A549 (cell line): Measurements from ENCODE around the gene EXOC4.

Experiments
- EP300 ChIP-seq, 2 experiments: fragments of >200 bp; sonication (Bioruptor Twin); formaldehyde crosslinking; IDR thresholded peaks; 2 replicates in 1 of 2; 3 replicates in 1 of 2; pipeline ENCODE4 v1.6.1; 2016 to 2017
- KDM1A ChIP-seq: fragments of 200-600 bp; sonication (generic); IDR thresholded peaks from 2 replicates; pipeline ENCODE4 v1.6.1; 2016; ENCODE audit warnings: low read depth, mild to moderate bottlenecking
- POLR2A ChIP-seq: IDR thresholded peaks from 2 replicates; pipeline ENCODE4 v1.6.1; 2012; ENCODE audit warnings: mild to moderate bottlenecking, low read length
- RAD21 ChIP-seq, 2 experiments: fragments of >200 bp in 1 of 2; sonication (Bioruptor Twin) in 1 of 2; formaldehyde crosslinking in 1 of 2; IDR thresholded peaks in 1 of 2; conservative IDR thresholded peaks in 1 of 2; 2 replicates in 1 of 2; 3 replicates in 1 of 2; pipeline ENCODE4 v1.6.1; 2012 to 2018; ENCODE audit warnings: inconsistent platforms in 1 of 2
- RCOR1 ChIP-seq: fragments of 150-350 bp; IDR thresholded peaks from 2 replicates; pipeline ENCODE4 v1.6.1; 2014; ENCODE audit warnings: antibody characterized with exemption, low read length, low read depth
- ZFP36 ChIP-seq: fragments of 450-650 bp; IDR thresholded peaks from 2 replicates; pipeline ENCODE4 v1.6.1; 2014; ENCODE audit warnings: borderline replicate concordance; ENCODE audit not compliant: partially characterized antibody
- TF ChIP-seq, protein P1 (sequence below): fragments of 200-600 bp; sonication (generic); IDR thresholded peaks from 2 replicates; pipeline ENCODE4 v1.6.1; 2016; ENCODE audit warnings: antibody characterized with exemption, mild to moderate bottlenecking, moderate library complexity
- TF ChIP-seq, protein P2 (sequence below): fragments of >200 bp; sonication (Bioruptor Twin); formaldehyde crosslinking; IDR thresholded peaks from 3 replicates; pipeline ENCODE4 v1.5.1; 2016
- TF ChIP-seq, protein P3 (sequence below): IDR thresholded peaks from 2 replicates; pipeline ENCODE4 v1.6.1; 2012

DNA sequence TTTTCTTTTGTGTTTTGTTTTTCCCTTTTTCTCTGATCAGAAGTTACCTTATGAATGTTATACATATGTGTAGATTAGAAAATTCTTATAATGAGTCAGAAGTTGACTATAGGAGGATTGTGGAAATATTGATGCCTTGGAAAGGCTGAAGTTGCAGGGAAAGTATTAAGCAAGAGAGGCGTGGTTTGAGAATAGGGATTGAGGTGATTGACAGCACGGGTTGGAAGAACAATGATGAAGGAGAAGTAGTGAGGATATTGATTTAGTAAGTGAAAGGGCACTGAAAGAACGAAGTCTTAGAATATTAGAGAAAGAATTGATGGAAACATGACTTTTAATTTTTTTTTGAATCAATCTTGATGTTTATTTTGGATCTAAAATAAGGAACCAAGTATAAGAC lies 176.0 kb downstream of the EXOC4 start:
- TF ChIP-seq, protein P1, sequence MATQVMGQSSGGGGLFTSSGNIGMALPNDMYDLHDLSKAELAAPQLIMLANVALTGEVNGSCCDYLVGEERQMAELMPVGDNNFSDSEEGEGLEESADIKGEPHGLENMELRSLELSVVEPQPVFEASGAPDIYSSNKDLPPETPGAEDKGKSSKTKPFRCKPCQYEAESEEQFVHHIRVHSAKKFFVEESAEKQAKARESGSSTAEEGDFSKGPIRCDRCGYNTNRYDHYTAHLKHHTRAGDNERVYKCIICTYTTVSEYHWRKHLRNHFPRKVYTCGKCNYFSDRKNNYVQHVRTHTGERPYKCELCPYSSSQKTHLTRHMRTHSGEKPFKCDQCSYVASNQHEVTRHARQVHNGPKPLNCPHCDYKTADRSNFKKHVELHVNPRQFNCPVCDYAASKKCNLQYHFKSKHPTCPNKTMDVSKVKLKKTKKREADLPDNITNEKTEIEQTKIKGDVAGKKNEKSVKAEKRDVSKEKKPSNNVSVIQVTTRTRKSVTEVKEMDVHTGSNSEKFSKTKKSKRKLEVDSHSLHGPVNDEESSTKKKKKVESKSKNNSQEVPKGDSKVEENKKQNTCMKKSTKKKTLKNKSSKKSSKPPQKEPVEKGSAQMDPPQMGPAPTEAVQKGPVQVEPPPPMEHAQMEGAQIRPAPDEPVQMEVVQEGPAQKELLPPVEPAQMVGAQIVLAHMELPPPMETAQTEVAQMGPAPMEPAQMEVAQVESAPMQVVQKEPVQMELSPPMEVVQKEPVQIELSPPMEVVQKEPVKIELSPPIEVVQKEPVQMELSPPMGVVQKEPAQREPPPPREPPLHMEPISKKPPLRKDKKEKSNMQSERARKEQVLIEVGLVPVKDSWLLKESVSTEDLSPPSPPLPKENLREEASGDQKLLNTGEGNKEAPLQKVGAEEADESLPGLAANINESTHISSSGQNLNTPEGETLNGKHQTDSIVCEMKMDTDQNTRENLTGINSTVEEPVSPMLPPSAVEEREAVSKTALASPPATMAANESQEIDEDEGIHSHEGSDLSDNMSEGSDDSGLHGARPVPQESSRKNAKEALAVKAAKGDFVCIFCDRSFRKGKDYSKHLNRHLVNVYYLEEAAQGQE, result no peak
- TF ChIP-seq RAD21 (conservative IDR thresholded peaks at IDR 0.05 in 1 of 2, IDR thresholded peaks at IDR 0.05 in 1 of 2) (no peak), ZFP36 (no peak), RCOR1 (no peak), EP300 (IDR thresholded peaks at IDR 0.05) (no peak), POLR2A (no peak), KDM1A (no peak)
- TF ChIP-seq, protein P2, sequence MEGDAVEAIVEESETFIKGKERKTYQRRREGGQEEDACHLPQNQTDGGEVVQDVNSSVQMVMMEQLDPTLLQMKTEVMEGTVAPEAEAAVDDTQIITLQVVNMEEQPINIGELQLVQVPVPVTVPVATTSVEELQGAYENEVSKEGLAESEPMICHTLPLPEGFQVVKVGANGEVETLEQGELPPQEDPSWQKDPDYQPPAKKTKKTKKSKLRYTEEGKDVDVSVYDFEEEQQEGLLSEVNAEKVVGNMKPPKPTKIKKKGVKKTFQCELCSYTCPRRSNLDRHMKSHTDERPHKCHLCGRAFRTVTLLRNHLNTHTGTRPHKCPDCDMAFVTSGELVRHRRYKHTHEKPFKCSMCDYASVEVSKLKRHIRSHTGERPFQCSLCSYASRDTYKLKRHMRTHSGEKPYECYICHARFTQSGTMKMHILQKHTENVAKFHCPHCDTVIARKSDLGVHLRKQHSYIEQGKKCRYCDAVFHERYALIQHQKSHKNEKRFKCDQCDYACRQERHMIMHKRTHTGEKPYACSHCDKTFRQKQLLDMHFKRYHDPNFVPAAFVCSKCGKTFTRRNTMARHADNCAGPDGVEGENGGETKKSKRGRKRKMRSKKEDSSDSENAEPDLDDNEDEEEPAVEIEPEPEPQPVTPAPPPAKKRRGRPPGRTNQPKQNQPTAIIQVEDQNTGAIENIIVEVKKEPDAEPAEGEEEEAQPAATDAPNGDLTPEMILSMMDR, result no peak
- TF ChIP-seq, protein P3, sequence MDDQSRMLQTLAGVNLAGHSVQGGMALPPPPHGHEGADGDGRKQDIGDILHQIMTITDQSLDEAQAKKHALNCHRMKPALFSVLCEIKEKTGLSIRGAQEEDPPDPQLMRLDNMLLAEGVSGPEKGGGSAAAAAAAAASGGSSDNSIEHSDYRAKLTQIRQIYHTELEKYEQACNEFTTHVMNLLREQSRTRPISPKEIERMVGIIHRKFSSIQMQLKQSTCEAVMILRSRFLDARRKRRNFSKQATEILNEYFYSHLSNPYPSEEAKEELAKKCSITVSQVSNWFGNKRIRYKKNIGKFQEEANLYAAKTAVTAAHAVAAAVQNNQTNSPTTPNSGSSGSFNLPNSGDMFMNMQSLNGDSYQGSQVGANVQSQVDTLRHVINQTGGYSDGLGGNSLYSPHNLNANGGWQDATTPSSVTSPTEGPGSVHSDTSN, result no peak
